Fibroblast of mammary gland (primary cell): ENCODE data around the gene MTX1.
"Not testable (repeated sequence)": the region's sequence is repeated elsewhere in the genome, so short reads cannot be mapped to it uniquely, and the experiment has no call there.

Experiments
- DNase-seq: peaks from one replicate; pipeline ENCODE4 v3.0.0-alpha.2; 2010; ENCODE audit warnings: low read depth
- H3K4me3 ChIP-seq: 2 replicates; pipeline ENCODE4 v1.5.1; 2011; ENCODE audit warnings: low read depth, mild to moderate bottlenecking, low read length, moderate library complexity; ENCODE audit not compliant: control insufficient read depth
- TF ChIP-seq, protein P1 (sequence below): conservative IDR thresholded peaks from 2 replicates; pipeline ENCODE4 v1.5.1; 2011; ENCODE audit warnings: low read depth, low read length, inconsistent platforms; ENCODE audit not compliant: control insufficient read depth, insufficient read depth

Gene MTX1

DNA sequence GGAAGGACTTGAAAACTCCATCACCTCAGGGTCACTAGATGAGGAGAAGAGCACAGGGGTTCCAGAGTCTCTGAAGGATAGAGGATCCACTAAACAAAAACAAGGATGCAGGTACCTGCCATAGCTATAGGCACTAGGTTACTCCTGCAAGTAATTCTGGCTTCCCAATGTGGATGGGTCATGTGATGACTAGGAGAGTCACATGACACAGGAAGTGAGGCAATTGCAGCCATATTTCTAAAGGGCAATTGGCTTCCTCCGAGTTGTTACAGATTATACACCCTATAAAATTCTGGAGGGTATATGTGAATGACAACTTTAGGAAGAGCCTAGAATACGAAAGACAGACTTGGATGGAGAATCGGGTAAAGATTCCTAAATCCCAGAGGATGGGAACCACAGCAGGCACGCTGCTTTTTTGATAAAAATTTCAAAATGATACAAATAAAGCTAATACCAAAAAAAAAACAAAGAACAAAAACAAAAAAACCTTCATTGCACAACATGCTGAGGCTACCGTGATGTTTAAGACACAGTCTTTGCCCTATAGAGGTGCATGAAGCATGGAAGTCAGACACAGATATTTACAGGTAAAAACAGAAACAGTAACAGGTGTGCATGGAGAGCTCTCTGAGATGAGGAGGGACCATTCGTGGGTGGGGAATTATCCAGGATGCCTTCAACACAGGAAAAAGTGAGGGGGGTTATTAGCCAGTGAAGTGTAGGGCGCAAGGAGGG, 10.5 kb downstream of the MTX1 start:
- peak; percentile 76 for DNase-seq
- no peak overlapping the region for H3K4me3 ChIP-seq
- TF ChIP-seq, protein P1, sequence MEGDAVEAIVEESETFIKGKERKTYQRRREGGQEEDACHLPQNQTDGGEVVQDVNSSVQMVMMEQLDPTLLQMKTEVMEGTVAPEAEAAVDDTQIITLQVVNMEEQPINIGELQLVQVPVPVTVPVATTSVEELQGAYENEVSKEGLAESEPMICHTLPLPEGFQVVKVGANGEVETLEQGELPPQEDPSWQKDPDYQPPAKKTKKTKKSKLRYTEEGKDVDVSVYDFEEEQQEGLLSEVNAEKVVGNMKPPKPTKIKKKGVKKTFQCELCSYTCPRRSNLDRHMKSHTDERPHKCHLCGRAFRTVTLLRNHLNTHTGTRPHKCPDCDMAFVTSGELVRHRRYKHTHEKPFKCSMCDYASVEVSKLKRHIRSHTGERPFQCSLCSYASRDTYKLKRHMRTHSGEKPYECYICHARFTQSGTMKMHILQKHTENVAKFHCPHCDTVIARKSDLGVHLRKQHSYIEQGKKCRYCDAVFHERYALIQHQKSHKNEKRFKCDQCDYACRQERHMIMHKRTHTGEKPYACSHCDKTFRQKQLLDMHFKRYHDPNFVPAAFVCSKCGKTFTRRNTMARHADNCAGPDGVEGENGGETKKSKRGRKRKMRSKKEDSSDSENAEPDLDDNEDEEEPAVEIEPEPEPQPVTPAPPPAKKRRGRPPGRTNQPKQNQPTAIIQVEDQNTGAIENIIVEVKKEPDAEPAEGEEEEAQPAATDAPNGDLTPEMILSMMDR = no peak

DNA sequence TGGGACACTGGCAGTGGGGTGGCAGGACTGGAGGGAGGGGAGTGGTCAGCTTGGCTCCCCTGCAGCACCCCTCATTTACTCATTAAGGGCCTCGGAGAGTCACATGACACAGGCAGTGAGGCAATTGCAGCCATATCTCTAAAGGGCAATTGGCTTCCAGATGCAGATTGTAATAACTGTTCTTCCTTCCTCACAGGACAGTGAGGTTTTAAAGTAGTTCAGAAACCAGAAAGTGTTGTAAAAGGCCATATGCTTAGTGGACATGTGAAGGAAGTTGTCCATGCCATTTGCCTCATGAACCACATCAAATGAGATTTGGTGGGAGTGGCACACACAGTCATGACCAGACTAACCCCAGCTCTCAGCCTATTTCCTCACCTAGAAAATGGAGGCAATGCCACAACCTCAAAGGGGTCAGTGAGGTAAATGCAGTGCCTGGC, 11.1 kb downstream of the MTX1 start:
- no peak for DNase-seq
- no peak overlapping the region for H3K4me3 ChIP-seq
- TF ChIP-seq, protein P1 = no peak

- not testable (repeated sequence) for H3K4me3 ChIP-seq, DNase-seq
These were observed 11.9 kb downstream of the MTX1 start for GRCh38 chr1:155220211-155220965.

GRCh38 chr1:155223047-155223446, 14.6 kb downstream of the MTX1 start:
- TF ChIP-seq, protein P1 = no peak
- no peak overlapping the region for H3K4me3 ChIP-seq

GRCh38 chr1:155225404-155225759, 16.9 kb downstream of the MTX1 start:
- not testable (repeated sequence) for DNase-seq

More at GRCh38 chr1:155223047-155223446, 14.6 kb downstream of the MTX1 start:
- no peak for DNase-seq

DNA sequence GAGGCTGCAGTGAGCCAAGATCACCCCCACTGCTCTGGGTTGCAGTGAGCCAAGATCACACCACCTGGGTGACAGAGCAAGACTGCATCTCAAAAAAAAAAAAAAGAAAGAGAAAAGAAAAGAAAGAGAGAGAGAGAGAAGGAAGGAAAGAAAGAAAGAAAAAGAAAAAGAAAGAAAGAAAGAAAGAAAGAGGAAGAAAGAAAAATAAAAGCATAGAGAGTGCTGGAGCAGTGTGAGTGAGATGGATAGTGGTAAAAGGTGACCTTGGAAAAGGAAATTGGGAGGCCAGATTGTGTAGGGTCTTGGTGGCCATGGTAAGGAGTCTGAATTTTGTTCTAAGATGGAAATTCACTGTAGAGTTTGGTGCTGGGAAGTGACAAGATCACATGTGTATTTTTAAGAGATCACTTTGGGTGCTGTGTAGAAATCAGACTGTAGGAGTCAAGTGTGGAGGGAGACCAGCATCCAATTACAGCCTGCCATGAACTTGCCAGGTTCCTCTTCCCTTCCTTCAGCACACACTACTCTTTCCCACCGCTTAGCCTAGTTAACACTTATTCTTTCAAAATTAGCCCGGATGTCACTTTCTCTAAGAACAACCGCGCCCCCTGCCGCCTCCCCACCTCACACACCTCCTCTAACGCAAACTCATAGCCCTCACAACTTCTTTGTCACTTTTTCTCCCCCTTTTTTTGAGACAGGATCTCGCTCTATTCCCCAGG, 17.9 kb downstream of the MTX1 start:
- TF ChIP-seq, protein P1 = peak; percentile 43
- peak; percentile 66 for DNase-seq
- H3K4me3 ChIP-seq = peak overlapping the region; percentile 83

More at GRCh38 chr1:155225404-155225759, 16.9 kb downstream of the MTX1 start:
- H3K4me3 ChIP-seq = not testable (repeated sequence)

- H3K4me3 ChIP-seq = peak overlapping the region; percentile 83
- peak; percentile 38 for DNase-seq
- TF ChIP-seq, protein P1 = no peak
These were observed 18.4 kb downstream of the MTX1 start for GRCh38 chr1:155226910-155227260.
